Common myeloid progenitor, CD34-positive (primary cell): ENCODE measurements around the gene HARS1.
A peak's percentile ranks its signal among the peaks of the same experiment; 100 is the strongest.
"Not testable (repeated sequence)": the region's sequence is repeated elsewhere in the genome, so short reads cannot be mapped to it uniquely, and the experiment has no call there.

Source experiments
- CTCF ChIA-PET: fragments of 350-600 bp; sonication (Branson Sonifier 250); formaldehyde crosslinking; loops from one replicate; lab custom pipeline; 2021; ENCODE audit warnings: antibody characterized with exemption; lab: Charles Lee
- POLR2A ChIA-PET: fragments of 350-600 bp; sonication (Branson Sonifier 250); formaldehyde crosslinking; loops from one replicate; lab custom pipeline; 2021; ENCODE audit warnings: antibody characterized with exemption; lab: Charles Lee
- DNase-seq, 3 donors: peaks; one replicate each; pipeline versions ENCODE4 v3.0.0 to v3.0.0-alpha.2; 2013
- H3K27ac ChIP-seq, 2 experiments: 1 replicate in 1 of 2; 2 replicates in 1 of 2; pipeline ENCODE4 v1.7.0; 2013; ENCODE audit warnings: inconsistent platforms in 2 of 2, low read length in 2 of 2, mild to moderate bottlenecking in 2 of 2, low read depth in 1 of 2, moderate library complexity in 1 of 2; ENCODE audit not compliant: severe bottlenecking in 2 of 2, insufficient read depth in 1 of 2, poor library complexity in 1 of 2
- H3K27me3 ChIP-seq, 5 experiments: replicated peaks in 2 of 5; 1 replicate in 3 of 5; 2 replicates in 2 of 5; pipeline versions ENCODE4 v1.6.1 to v1.7.0; 2013; ENCODE audit warnings: low read length in 4 of 5, mild to moderate bottlenecking in 2 of 5, moderate library complexity in 2 of 5, inconsistent platforms in 1 of 5; ENCODE audit not compliant: insufficient read depth in 5 of 5, control insufficient read depth in 4 of 5
- H3K36me3 ChIP-seq, 4 experiments: 1 replicate in 2 of 4; 2 replicates in 2 of 4; pipeline versions ENCODE4 v1.6.1 to v1.7.0; 2013; ENCODE audit warnings: low read length in 3 of 4, control low read depth in 1 of 4, mild to moderate bottlenecking in 1 of 4; ENCODE audit not compliant: control insufficient read depth in 4 of 4, insufficient read depth in 4 of 4
- H3K4me1 ChIP-seq, 4 experiments: 1 replicate in 3 of 4; 2 replicates in 1 of 4; pipeline versions ENCODE4 v1.6.1 to v1.7.1; 2013; ENCODE audit warnings: low read length in 3 of 4, mild to moderate bottlenecking in 3 of 4, control low read depth in 1 of 4, inconsistent platforms in 1 of 4, moderate library complexity in 1 of 4; ENCODE audit not compliant: control insufficient read depth in 4 of 4, insufficient read depth in 4 of 4; ENCODE audit errors: control extremely low read depth in 1 of 4
- H3K4me3 ChIP-seq, 7 experiments: 1 replicate in 4 of 7; 2 replicates in 3 of 7; pipeline versions ENCODE4 v1.5.1 to v1.7.0; 2013; ENCODE audit warnings: mild to moderate bottlenecking in 7 of 7, low read length in 6 of 7, moderate library complexity in 6 of 7, inconsistent platforms in 2 of 7, low read depth in 2 of 7, control low read depth in 1 of 7; ENCODE audit not compliant: insufficient read depth in 4 of 7, control insufficient read depth in 1 of 7; ENCODE audit errors: extremely low read depth in 1 of 7
- H3K9me3 ChIP-seq, 5 experiments: 1 replicate in 4 of 5; 2 replicates in 1 of 5; pipeline versions ENCODE4 v1.6.1 to v1.7.1; 2013; ENCODE audit warnings: low read length in 4 of 5, mild to moderate bottlenecking in 2 of 5, inconsistent platforms in 1 of 5, low read depth in 1 of 5, moderate library complexity in 1 of 5; ENCODE audit not compliant: control insufficient read depth in 4 of 5, insufficient read depth in 2 of 5; ENCODE audit errors: control extremely low read depth in 1 of 5
- WGBS: methylation state at CpG from one replicate; pipeline ENCODE4 v1.1.5; 2013; ENCODE audit not compliant: insufficient coverage; 5-methylcytosine and 5-hydroxymethylcytosine counted together

Gene HARS1

GRCh38 chr5:140631036-140631417 lies 60.1 kb downstream of the HARS1 start:
- POLR2A ChIA-PET, result no interaction called here
- DNase-seq, result no peak
- peaks cover 0 to 47% (median 29%) of the 10 kb centered on the region in 5 experiments for H3K27me3 ChIP-seq
- no peaks in the 10 kb centered on the region for H3K36me3 ChIP-seq
- H3K4me3 ChIP-seq, result peak overlapping the region in 1 of 7 experiments; percentile 35
- H3K4me1 ChIP-seq, result peaks cover 0 to 22% (median 17%) of the 10 kb centered on the region in 4 experiments
- CTCF ChIA-PET, result interaction anchor here (1.0 to 1.5 kb wide), 4 partner anchors 12 to 84 kb away, joined by 3 to 6 read pairs (median 4); partner anchors contain the start of gene EIF4EBP3
- WGBS, result 100% methylated on average over 4 of the region's 4 CpGs
- peaks cover 0 to 16% (median 5%) of the 10 kb centered on the region in 5 experiments for H3K9me3 ChIP-seq
- no peak overlapping the region for H3K27ac ChIP-seq

- CTCF ChIA-PET, result interaction anchor here (0.8 to 1.5 kb wide), 7 partner anchors 11 to 83 kb away, joined by 3 to 6 read pairs (median 3); partner anchors contain the start of gene EIF4EBP3
- Histone ChIP-seq H3K4me3 (peak overlapping the region in 1 of 7 experiments; percentile 13), H3K27ac (no peak overlapping the region), H3K27me3 (peaks cover 0 to 51% (median 30%) of the 10 kb centered on the region in 5 experiments), H3K4me1 (peaks cover 0 to 22% (median 17%) of the 10 kb centered on the region in 4 experiments), H3K36me3 (no peaks in the 10 kb centered on the region), H3K9me3 (peaks cover 0 to 16% (median 5%) of the 10 kb centered on the region in 5 experiments)
- POLR2A ChIA-PET, result no interaction called here
- 86% methylated on average over 2 of the region's 2 CpGs for WGBS
- DNase-seq, result no peak
These were observed 60.7 kb downstream of the HARS1 start for GRCh38 chr5:140630292-140631035.

GRCh38 chr5:140628711-140629110 lies 62.5 kb downstream of the HARS1 start:
- DNase-seq, result no peak
- Histone ChIP-seq H3K27me3 (peaks cover 0 to 47% (median 30%) of the 10 kb centered on the region in 5 experiments), H3K4me1 (peaks cover 0 to 22% (median 17%) of the 10 kb centered on the region in 4 experiments), H3K4me3 (no peak overlapping the region), H3K27ac (no peak overlapping the region), H3K9me3 (peaks cover 0 to 16% (median 5%) of the 10 kb centered on the region in 5 experiments), H3K36me3 (no peaks in the 10 kb centered on the region)
- CTCF ChIA-PET, result no interaction called here
- WGBS, result 89% methylated on average over 1 of the region's 1 CpG
- POLR2A ChIA-PET, result no interaction called here

- H3K27me3 ChIP-seq, result peaks cover 0 to 40% (median 24%) of the 10 kb centered on the region in 5 experiments
- WGBS, result 96% methylated on average over 4 of the region's 6 CpGs
- no peak overlapping the region for H3K27ac ChIP-seq
- DNase-seq, result no peak
- CTCF ChIA-PET, result interaction anchor here (1.8 kb wide), 1 partner anchor 80 kb away, joined by 4 read pairs; the partner anchor contains the start of gene EIF4EBP3
- peaks cover 0 to 16% (median 5%) of the 10 kb centered on the region in 5 experiments for H3K9me3 ChIP-seq
- POLR2A ChIA-PET, result no interaction called here
- no peak overlapping the region for H3K4me3 ChIP-seq
- H3K4me1 ChIP-seq, result peaks cover 0 to 15% (median 14%) of the 10 kb centered on the region in 4 experiments
- H3K36me3 ChIP-seq, result no peaks in the 10 kb centered on the region
These were observed 63.2 kb downstream of the HARS1 start for GRCh38 chr5:140627972-140628371.

- 97% methylated on average over 8 of the region's 10 CpGs for WGBS
- Histone ChIP-seq H3K9me3 (peaks cover 1 to 23% (median 5%) of the 10 kb centered on the region in 5 experiments), H3K27me3 (peaks cover 0 to 34% (median 7%) of the 10 kb centered on the region in 5 experiments)
- DNase-seq, H3K4me1 ChIP-seq, H3K4me3 ChIP-seq, H3K27ac ChIP-seq, POLR2A ChIA-PET, H3K36me3 ChIP-seq: not testable (repeated sequence)
- CTCF ChIA-PET, result interaction anchor here (1.0 to 1.2 kb wide), 3 partner anchors 9 to 50 kb away, joined by 3 read pairs; no protein-coding TSS in a partner anchor
These were observed 66.3 kb downstream of the HARS1 start for GRCh38 chr5:140624886-140625285.
